Measurements from ENCODE around the gene HTRA2.

The HTRA2 gene

GRCh38 chr2:74488643-74489481 is 40.9 kb upstream of the HTRA2 start:
- DNase-seq (ENCODE audit: low read depth, low spot score), result no peak
- no peak for TF ChIP-seq CTCF (IDR thresholded peaks at IDR 0.05; ENCODE audit: low read depth, low read length)
- in situ Hi-C loops (cut with HindIII; ENCODE audit: low sequenced_read_pairs), result no loop called here
- H3K4me3 ChIP-seq (ENCODE audit: low read depth, low read length), result no peak overlapping the region

- TF ChIP-seq CTCF (IDR thresholded peaks at IDR 0.05; ENCODE audit: low read depth, low read length), result no peak
- in situ Hi-C loops (cut with HindIII; ENCODE audit: low sequenced_read_pairs), result no loop called here
- no peak overlapping the region for H3K4me3 ChIP-seq (ENCODE audit: low read depth, low read length)
- no peak for DNase-seq (ENCODE audit: low read depth, low spot score)
Measured at GRCh38 chr2:74489906-74490305, 39.8 kb upstream of the HTRA2 start.

GRCh38 chr2:74491648-74492544 is 37.8 kb upstream of the HTRA2 start:
- no peak for DNase-seq (ENCODE audit: low read depth, low spot score)
- no peak for TF ChIP-seq CTCF (IDR thresholded peaks at IDR 0.05; ENCODE audit: low read depth, low read length)
- no peak overlapping the region for H3K4me3 ChIP-seq (ENCODE audit: low read depth, low read length)
- in situ Hi-C loops (cut with HindIII; ENCODE audit: low sequenced_read_pairs), result no loop called here

- in situ Hi-C loops (cut with HindIII; ENCODE audit: low sequenced_read_pairs), result no loop called here
- no peak for TF ChIP-seq CTCF (IDR thresholded peaks at IDR 0.05; ENCODE audit: low read depth, low read length)
- DNase-seq (ENCODE audit: low read depth, low spot score), result no peak
- H3K4me3 ChIP-seq (ENCODE audit: low read depth, low read length), result no peak overlapping the region
Measured at GRCh38 chr2:74493546-74493945, 36.2 kb upstream of the HTRA2 start.

- in situ Hi-C loops (cut with HindIII; ENCODE audit: low sequenced_read_pairs), result no loop called here
- DNase-seq (ENCODE audit: low read depth, low spot score), result no peak
- no peak overlapping the region for H3K4me3 ChIP-seq (ENCODE audit: low read depth, low read length)
- no peak for TF ChIP-seq CTCF (IDR thresholded peaks at IDR 0.05; ENCODE audit: low read depth, low read length)
Measured at GRCh38 chr2:74495440-74495839, 34.3 kb upstream of the HTRA2 start.

GRCh38 chr2:74496997-74497776 is 32.5 kb upstream of the HTRA2 start:
- TF ChIP-seq CTCF (IDR thresholded peaks at IDR 0.05; ENCODE audit: low read depth, low read length), result no peak
- in situ Hi-C loops (cut with HindIII; ENCODE audit: low sequenced_read_pairs), result no loop called here
- H3K4me3 ChIP-seq (ENCODE audit: low read depth, low read length), result no peak overlapping the region
- no peak for DNase-seq (ENCODE audit: low read depth, low spot score)

Measured in astrocyte of the spinal cord (primary cell).